Right lobe of liver (tissue), 6 donors: ENCODE measurements around the gene HNRNPUL2. TPM values are rescaled to one million over a fixed set of nuclear protein-coding genes. Genes with fewer than 3 reads are reported as not detected.

ENCODE experiments used
- ATAC-seq, 4 donors: fragments of 200-7000 bp; cut with Tn5 transposase; one replicate each; pipeline ENCODE4 v1.9.1; 2020; ENCODE audit warnings: mild to moderate bottlenecking in 4 of 4, moderate library complexity in 4 of 4
- DNase-seq, 3 donors: peaks; one replicate each; pipeline ENCODE4 v3.0.0-alpha.2; 2020
- H3K27ac ChIP-seq, 3 donors: fragments of 200-600 bp; one replicate each; pipeline ENCODE4 v1.8.0; 2022
- H3K27me3 ChIP-seq, 2 donors: fragments of 200-600 bp; one replicate each; pipeline ENCODE4 v1.8.0; 2022
- H3K36me3 ChIP-seq, 4 donors: fragments of 200-600 bp; sonication (generic) in 1 of 4; one replicate each; pipeline versions ENCODE4 v1.5.1 to v1.8.0; 2017 to 2022; ENCODE audit warnings: control low read depth in 1 of 4
- H3K4me1 ChIP-seq, 4 donors: fragments of 200-600 bp; sonication (generic) in 1 of 4; one replicate each; pipeline versions ENCODE4 v1.5.1 to v1.8.0; 2017 to 2022; ENCODE audit warnings: control low read depth in 1 of 4
- H3K4me3 ChIP-seq, 3 donors: fragments of 200-600 bp; one replicate each; pipeline ENCODE4 v1.8.0; 2022
- H3K9me3 ChIP-seq, 4 donors: fragments of 200-600 bp; sonication (generic) in 1 of 4; one replicate each; pipeline versions ENCODE4 v1.5.1 to v1.8.0; 2017 to 2022; ENCODE audit warnings: control low read depth in 1 of 4
- POLR2A ChIP-seq: fragments of 450-650 bp; IDR thresholded peaks from one replicate; pipeline ENCODE4 v1.6.1; 2017; ENCODE audit warnings: antibody characterized with exemption, mild to moderate bottlenecking
- WGBS: methylation state at CpG from one replicate; pipeline ENCODE4 v1.1.6; 2018; ENCODE audit warnings: low coverage, low lambda C conversion rate; ENCODE audit not compliant: insufficient coverage; ENCODE audit errors: missing lambda C conversion rate; 5-methylcytosine and 5-hydroxymethylcytosine counted together
- intact Hi-C, 2 donors: fragments of 100-400 bp; cut with DNase I; formaldehyde crosslinking; loops; one replicate each; pipeline versions ENCODE4 v1.11.2 to v1.14.1; 2022
- total RNA-seq, 6 experiments: library from RNA; depleted of rRNA in 2 of 6; stranded (reverse); fragments of >200 nt in 2 of 6; fragmentation: NEBNext Ultra II Directional in 3 of 6; extraction: Animal tissue kit (Norgen Biotek cat#: 25700) in 3 of 6; gene quantifications; one replicate each; pipeline versions ENCODE4 v1.1.0 to v1.2.4, GENCODE V29; 2016 to 2023
- TF ChIP-seq, protein P1 (sequence below), 4 donors: fragments of 200-600 bp in 3 of 4; fragments of 450-650 bp in 1 of 4; IDR thresholded peaks; one replicate each; pipeline versions ENCODE4 v1.5.1 to v1.8.0; 2016 to 2022; ENCODE audit warnings: antibody characterized with exemption in 4 of 4, mild to moderate bottlenecking in 2 of 4
- donor health status: DM: no; HTN: yes; CAD: no.
- donor health status: DM: no; HTN: no; CAD: no.
- donor health status: DM: no; HTN: no; CAD: no.
- donor health status: DM: no; HTN: yes; CAD: no.
- donor health status: DM: no; HTN: yes; CAD: no.

Gene HNRNPUL2
- total RNA-seq, 6 experiments from 2014 or later = 7.9 to 17.1 (median 13.3) TPM

- no peaks in the 10 kb centered on the region for H3K27me3 ChIP-seq
- H3K9me3 ChIP-seq = no peaks in the 10 kb centered on the region
- peaks cover 0 to 19% (median 8%) of the 10 kb centered on the region in 4 donors for H3K4me1 ChIP-seq
- no peak overlapping the region for H3K27ac ChIP-seq
- ATAC-seq (peak; percentile 77 to 94 (median 86)), DNase-seq (peak in 1 of 3 donors; percentile 61)
- no peak overlapping the region for H3K4me3 ChIP-seq
- 41% methylated on average over 4 of the region's 4 CpGs for WGBS
- H3K36me3 ChIP-seq = peaks cover 0 to 10% (median 0%) of the 10 kb centered on the region in 4 donors
- TF ChIP-seq POLR2A = no peak
- TF ChIP-seq, protein P1, sequence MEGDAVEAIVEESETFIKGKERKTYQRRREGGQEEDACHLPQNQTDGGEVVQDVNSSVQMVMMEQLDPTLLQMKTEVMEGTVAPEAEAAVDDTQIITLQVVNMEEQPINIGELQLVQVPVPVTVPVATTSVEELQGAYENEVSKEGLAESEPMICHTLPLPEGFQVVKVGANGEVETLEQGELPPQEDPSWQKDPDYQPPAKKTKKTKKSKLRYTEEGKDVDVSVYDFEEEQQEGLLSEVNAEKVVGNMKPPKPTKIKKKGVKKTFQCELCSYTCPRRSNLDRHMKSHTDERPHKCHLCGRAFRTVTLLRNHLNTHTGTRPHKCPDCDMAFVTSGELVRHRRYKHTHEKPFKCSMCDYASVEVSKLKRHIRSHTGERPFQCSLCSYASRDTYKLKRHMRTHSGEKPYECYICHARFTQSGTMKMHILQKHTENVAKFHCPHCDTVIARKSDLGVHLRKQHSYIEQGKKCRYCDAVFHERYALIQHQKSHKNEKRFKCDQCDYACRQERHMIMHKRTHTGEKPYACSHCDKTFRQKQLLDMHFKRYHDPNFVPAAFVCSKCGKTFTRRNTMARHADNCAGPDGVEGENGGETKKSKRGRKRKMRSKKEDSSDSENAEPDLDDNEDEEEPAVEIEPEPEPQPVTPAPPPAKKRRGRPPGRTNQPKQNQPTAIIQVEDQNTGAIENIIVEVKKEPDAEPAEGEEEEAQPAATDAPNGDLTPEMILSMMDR (IDR thresholded peaks at IDR 0.05) = peak; percentile 41 to 58 (median 54)
- intact Hi-C loops = no loop called here
Observed at GRCh38 chr11:62680825-62681240, 46.4 kb downstream of the HNRNPUL2 start.

DNA sequence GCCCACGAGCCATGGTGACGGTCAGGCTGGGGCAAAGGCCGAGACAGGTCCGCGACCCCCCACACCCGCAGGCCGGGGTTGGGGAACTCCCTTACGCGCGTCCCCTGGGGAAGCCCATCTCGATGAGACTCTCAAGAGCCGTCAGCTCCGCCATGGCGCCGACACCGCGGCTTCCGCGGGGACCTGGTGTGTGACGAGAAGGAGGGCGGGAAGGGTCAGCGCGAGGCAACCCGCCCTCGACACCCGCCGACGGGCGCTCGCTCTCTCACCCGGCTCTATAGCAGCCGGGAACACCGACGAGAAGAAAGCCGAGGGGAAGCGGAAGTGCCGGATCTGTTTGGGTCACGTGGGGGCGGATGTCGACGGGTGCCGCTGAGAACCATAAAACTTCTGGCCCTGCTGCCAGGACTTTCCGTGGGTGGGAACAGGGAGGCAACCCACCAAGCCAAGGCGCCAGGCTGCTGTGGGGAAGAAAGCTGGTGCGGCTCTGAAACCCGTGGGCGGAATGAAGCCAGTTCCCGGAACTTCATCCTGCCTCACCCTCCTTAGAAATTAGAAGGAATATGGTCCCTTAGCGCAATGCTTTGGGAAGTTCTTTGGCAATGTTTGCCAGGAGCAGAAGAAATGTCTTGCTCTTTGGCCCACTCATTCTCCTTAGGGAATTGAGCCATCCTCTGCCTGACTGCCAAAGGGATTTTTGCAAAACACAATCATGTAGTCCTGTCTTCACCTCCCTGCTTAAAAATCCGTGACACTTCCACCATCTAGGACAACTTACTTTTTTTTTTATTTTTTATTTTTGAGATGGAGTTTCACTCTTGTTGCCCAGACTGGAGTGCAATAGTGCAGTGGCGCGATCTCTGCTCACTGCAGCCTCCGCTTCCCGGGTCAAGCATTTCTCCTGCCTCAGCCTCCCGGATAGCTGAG is 48.2 kb downstream of the HNRNPUL2 start, which contains the start of gene UBXN1:
Gene UBXN1, minus strand, starts transcription at position 304 of the 927 bp plus-strand sequence. Its CDS starts 150 bp downstream, at position 154.
- ATAC-seq = peak; percentile 81 to 93 (median 90)
- Histone ChIP-seq H3K27me3 (no peaks in the 10 kb centered on the region), H3K4me1 (peaks cover 0 to 19% (median 8%) of the 10 kb centered on the region in 4 donors), H3K36me3 (peaks cover 0 to 18% (median 0%) of the 10 kb centered on the region in 4 donors), H3K9me3 (no peaks in the 10 kb centered on the region), H3K4me3 (peak within 1 kb of the TSS; percentile 96 to 99 (median 98)), H3K27ac (peak within 1 kb of the TSS; percentile 43 to 78 (median 71))
- peak; percentile 86 to 92 (median 90) for DNase-seq
- WGBS = 21% methylated on average over 17 of the region's 55 CpGs
- peak; percentile 72 for TF ChIP-seq POLR2A
- TF ChIP-seq, protein P1 (IDR thresholded peaks at IDR 0.05) = no peak
- intact Hi-C loops = loop anchor here in 1 of 2 donors (10.0 kb wide), 1 partner anchor 64 kb away; the partner anchor contains the start of genes EML3 and ROM1

DNA sequence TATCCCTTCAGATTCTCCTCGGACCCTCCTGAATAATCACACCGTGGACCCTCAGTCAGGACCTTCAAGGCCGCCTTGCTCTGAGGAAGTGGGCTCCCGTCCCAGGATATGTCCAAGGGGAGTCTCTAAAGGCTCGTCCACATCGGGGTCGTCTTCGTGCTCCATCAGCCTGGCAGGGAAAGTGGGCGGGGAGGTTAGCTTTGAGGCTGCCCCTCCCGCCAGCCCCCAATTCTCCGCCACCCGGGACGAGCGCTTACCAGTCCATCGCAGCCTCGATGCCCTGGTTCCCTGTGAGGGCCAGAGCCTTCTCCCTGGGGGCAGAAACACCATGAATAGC is 48.9 kb downstream of the HNRNPUL2 start:
- H3K4me1 ChIP-seq = peaks cover 0 to 19% (median 8%) of the 10 kb centered on the region in 4 donors
- H3K9me3 ChIP-seq = no peaks in the 10 kb centered on the region
- H3K27ac ChIP-seq = peak overlapping the region; percentile 43 to 78 (median 71)
- WGBS = 0% methylated on average over 6 of the region's 16 CpGs
- intact Hi-C loops = loop anchor here in 1 of 2 donors (10.0 kb wide), 1 partner anchor 64 kb away; the partner anchor contains the start of genes EML3 and ROM1
- peaks cover 0 to 23% (median 0%) of the 10 kb centered on the region in 4 donors for H3K36me3 ChIP-seq
- H3K27me3 ChIP-seq = no peaks in the 10 kb centered on the region
- no peak for DNase-seq
- peak overlapping the region; percentile 96 to 99 (median 98) for H3K4me3 ChIP-seq
- peak in 1 of 4 donors; percentile 8 for ATAC-seq
- no peak for TF ChIP-seq POLR2A
- TF ChIP-seq, protein P1 (IDR thresholded peaks at IDR 0.05) = no peak

- Histone ChIP-seq H3K27ac (no peak overlapping the region), H3K4me3 (peak overlapping the region in 1 of 3 donors; percentile 99), H3K9me3 (no peaks in the 10 kb centered on the region), H3K36me3 (peaks cover 0 to 26% (median 0%) of the 10 kb centered on the region in 4 donors), H3K27me3 (no peaks in the 10 kb centered on the region), H3K4me1 (peaks cover 0 to 25% (median 12%) of the 10 kb centered on the region in 4 donors)
- no peak for TF ChIP-seq POLR2A
- TF ChIP-seq, protein P1 (IDR thresholded peaks at IDR 0.05) = no peak
- DNase-seq (no peak), ATAC-seq (no peak)
- 78% methylated on average over 14 of the region's 15 CpGs for WGBS
- intact Hi-C loops = loop anchor here in 1 of 2 donors (10.0 kb wide), 1 partner anchor 63 kb away; the partner anchor contains the start of genes EML3 and ROM1
Observed at GRCh38 chr11:62677714-62678113, 49.5 kb downstream of the HNRNPUL2 start.
